K562 (cell line): ENCODE results near the gene FAM177B. TPM values are rescaled to one million over a fixed set of nuclear protein-coding genes. Genes with fewer than 3 reads are reported as not detected.

Experiments
- ARHGAP35 ChIP-seq: fragments of 450-650 bp; IDR thresholded peaks from 2 replicates; pipeline ENCODE4 v1.6.1; 2018; ENCODE audit not compliant: partially characterized antibody
- GABPB2 ChIP-seq: fragments of 250-450 bp; sonication (Bioruptor Pico); conservative IDR thresholded peaks from 2 replicates; pipeline ENCODE4 v1.5.1; 2021; ENCODE audit warnings: mild to moderate bottlenecking
- HDAC3 ChIP-seq: fragments of 450-650 bp; IDR thresholded peaks from 2 replicates; pipeline ENCODE4 v1.6.1; 2018; ENCODE audit warnings: borderline replicate concordance, mild to moderate bottlenecking, moderate library complexity; ENCODE audit not compliant: partially characterized antibody
- IFI16 ChIP-seq: fragments of 250-450 bp; sonication (Bioruptor Pico); IDR thresholded peaks from 2 replicates; pipeline ENCODE4 v2.1.2; 2022; ENCODE audit warnings: mild to moderate bottlenecking, inconsistent platforms
- RBBP5 ChIP-seq: fragments of 200-600 bp; sonication (generic); IDR thresholded peaks from 2 replicates; pipeline ENCODE4 v1.6.1; 2012; ENCODE audit warnings: borderline replicate concordance, mild to moderate bottlenecking, low read length, control low read depth, inconsistent platforms; ENCODE audit not compliant: insufficient read depth, poor library complexity, severe bottlenecking
- ZKSCAN1 ChIP-seq: fragments of 150-350 bp; IDR thresholded peaks from 2 replicates; pipeline ENCODE4 v1.6.1; 2016; ENCODE audit warnings: low read depth, low read length
- ZNF124 ChIP-seq: sonication (generic); formaldehyde crosslinking; IDR thresholded peaks from 2 replicates; pipeline ENCODE4 v1.8.1; 2022; ENCODE audit warnings: missing genetic modification reagents
- ZNF717 ChIP-seq: fragments of 250-450 bp; sonication (Bioruptor Pico); IDR thresholded peaks from 2 replicates; pipeline ENCODE4 v1.5.0; 2021
- polyA plus RNA-seq, 8 experiments: library from polyadenylated mRNA; depleted of rRNA in 4 of 8; stranded (reverse) in 5 of 8; unstranded in 3 of 8; fragments of >200 nt; fragmentation: Nextera tagmentation in 2 of 8; fragmentation: Illumina TruSeq in 1 of 8; extraction: Ambion mirVana in 2 of 8; extraction: Trizol in 1 of 8; gene quantifications; 2 replicates each; pipeline versions ENCODE4 v1.2.1 to v1.2.3, GENCODE V29; 2011 to 2014; ENCODE audit warnings: inconsistent platforms in 1 of 8, missing spikeins in 1 of 8
- total RNA-seq, 7 experiments: library from RNA; depleted of rRNA in 6 of 7; stranded (reverse); fragments of >200 nt in 6 of 7; fragmentation: Illumina TruSeq in 2 of 7; extraction: Trizol in 2 of 7; gene quantifications; 2 replicates each; pipeline versions ENCODE4 v1.2.1 to v1.2.3, GENCODE V29; 2011 to 2021; ENCODE audit warnings: low replicate concordance in 1 of 7
- TF ChIP-seq, protein P1 (sequence below), 2 experiments: fragments of 450-650 bp in 1 of 2; sonication (generic) in 1 of 2; formaldehyde crosslinking in 1 of 2; IDR thresholded peaks in 1 of 2; conservative IDR thresholded peaks in 1 of 2; 2 replicates each; pipeline versions ENCODE4 v1.6.1 to v1.8.1; 2016 to 2023; ENCODE audit warnings: mild to moderate bottlenecking in 2 of 2, moderate library complexity in 2 of 2, inconsistent platforms in 1 of 2, missing genetic modification reagents in 1 of 2
- TF ChIP-seq, protein P2 (sequence below): fragments of 250-450 bp; sonication (Bioruptor Pico); IDR thresholded peaks from 2 replicates; pipeline ENCODE4 v1.9.0; 2021; ENCODE audit warnings: mild to moderate bottlenecking, inconsistent platforms
- TF ChIP-seq, protein P3 (sequence below): fragments of 200-600 bp; sonication (generic); IDR thresholded peaks from one replicate; pipeline ENCODE4 v1.6.1; 2012; ENCODE audit warnings: mild to moderate bottlenecking, low read depth, low read length, inconsistent platforms

Gene FAM177B
- total and polyA plus RNA-seq, 9 of the 15 experiments (the other 6 are each of a cell fraction or from before 2014, with no cell fraction given) = not detected

DNA sequence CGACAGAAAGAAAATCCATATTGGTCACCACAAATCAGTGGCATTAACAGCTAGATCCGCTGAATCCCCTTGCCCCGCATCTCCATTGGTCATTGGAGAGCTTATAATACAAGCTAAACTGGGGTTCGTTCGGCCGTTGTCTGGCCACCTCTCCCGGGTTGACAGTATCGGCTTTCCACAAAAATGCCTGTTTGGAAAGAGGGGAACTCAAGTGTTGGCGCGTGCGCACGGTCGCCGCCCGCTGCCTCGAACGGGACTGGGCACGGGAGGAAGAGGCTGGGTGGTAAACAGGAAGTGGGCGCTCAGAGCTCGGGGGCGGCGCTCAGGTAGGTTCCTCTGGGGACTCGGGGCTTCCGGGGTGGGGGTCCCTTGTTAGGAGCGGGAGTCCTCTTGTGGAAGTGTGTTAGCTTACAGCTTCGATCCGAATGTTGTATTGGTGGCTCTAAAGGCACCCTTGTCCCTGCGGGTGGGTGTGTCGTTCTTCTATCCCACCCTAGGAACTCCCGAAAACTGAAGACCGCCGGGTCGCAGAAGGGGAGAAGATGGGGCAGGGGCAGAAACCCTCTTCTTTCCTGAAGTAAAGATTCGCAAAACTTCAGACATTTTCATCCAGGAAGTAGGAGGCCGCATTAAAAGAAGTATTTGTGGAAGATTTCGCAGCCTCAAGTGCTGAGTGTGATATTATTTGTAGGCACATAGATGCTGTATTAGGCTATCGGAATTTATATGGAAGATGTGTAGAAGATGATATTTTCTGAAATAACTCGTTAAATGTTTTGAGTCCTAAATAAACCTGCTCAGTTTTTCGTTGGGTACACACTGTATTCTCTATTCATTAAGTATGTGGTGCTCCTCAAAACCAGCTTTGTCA is 23.7 kb upstream of the FAM177B start (continued):
- no peak for TF ChIP-seq ZNF717 (CRISPR knock-in tag)
- TF ChIP-seq, protein P1, sequence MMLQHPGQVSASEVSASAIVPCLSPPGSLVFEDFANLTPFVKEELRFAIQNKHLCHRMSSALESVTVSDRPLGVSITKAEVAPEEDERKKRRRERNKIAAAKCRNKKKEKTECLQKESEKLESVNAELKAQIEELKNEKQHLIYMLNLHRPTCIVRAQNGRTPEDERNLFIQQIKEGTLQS (IDR thresholded peaks at IDR 0.05) = no peak
- TF ChIP-seq, protein P1 (CRISPR knock-in tag; conservative IDR thresholded peaks at IDR 0.05) = no peak
- TF ChIP-seq IFI16 (CRISPR knock-in tag) = no peak
- no peak for TF ChIP-seq ARHGAP35
- TF ChIP-seq ZNF124 (CRISPR knock-in tag) = no peak
- 0 out of 2 replicates have a peak, but pooled peaks have one; percentile 61 for TF ChIP-seq ZKSCAN1
- peak; percentile 22 for TF ChIP-seq RBBP5
- peak; percentile 10 for TF ChIP-seq HDAC3
- TF ChIP-seq, protein P2, sequence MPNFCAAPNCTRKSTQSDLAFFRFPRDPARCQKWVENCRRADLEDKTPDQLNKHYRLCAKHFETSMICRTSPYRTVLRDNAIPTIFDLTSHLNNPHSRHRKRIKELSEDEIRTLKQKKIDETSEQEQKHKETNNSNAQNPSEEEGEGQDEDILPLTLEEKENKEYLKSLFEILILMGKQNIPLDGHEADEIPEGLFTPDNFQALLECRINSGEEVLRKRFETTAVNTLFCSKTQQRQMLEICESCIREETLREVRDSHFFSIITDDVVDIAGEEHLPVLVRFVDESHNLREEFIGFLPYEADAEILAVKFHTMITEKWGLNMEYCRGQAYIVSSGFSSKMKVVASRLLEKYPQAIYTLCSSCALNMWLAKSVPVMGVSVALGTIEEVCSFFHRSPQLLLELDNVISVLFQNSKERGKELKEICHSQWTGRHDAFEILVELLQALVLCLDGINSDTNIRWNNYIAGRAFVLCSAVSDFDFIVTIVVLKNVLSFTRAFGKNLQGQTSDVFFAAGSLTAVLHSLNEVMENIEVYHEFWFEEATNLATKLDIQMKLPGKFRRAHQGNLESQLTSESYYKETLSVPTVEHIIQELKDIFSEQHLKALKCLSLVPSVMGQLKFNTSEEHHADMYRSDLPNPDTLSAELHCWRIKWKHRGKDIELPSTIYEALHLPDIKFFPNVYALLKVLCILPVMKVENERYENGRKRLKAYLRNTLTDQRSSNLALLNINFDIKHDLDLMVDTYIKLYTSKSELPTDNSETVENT = no peak
- no peak for TF ChIP-seq GABPB2 (CRISPR knock-in tag)
- TF ChIP-seq, protein P3, sequence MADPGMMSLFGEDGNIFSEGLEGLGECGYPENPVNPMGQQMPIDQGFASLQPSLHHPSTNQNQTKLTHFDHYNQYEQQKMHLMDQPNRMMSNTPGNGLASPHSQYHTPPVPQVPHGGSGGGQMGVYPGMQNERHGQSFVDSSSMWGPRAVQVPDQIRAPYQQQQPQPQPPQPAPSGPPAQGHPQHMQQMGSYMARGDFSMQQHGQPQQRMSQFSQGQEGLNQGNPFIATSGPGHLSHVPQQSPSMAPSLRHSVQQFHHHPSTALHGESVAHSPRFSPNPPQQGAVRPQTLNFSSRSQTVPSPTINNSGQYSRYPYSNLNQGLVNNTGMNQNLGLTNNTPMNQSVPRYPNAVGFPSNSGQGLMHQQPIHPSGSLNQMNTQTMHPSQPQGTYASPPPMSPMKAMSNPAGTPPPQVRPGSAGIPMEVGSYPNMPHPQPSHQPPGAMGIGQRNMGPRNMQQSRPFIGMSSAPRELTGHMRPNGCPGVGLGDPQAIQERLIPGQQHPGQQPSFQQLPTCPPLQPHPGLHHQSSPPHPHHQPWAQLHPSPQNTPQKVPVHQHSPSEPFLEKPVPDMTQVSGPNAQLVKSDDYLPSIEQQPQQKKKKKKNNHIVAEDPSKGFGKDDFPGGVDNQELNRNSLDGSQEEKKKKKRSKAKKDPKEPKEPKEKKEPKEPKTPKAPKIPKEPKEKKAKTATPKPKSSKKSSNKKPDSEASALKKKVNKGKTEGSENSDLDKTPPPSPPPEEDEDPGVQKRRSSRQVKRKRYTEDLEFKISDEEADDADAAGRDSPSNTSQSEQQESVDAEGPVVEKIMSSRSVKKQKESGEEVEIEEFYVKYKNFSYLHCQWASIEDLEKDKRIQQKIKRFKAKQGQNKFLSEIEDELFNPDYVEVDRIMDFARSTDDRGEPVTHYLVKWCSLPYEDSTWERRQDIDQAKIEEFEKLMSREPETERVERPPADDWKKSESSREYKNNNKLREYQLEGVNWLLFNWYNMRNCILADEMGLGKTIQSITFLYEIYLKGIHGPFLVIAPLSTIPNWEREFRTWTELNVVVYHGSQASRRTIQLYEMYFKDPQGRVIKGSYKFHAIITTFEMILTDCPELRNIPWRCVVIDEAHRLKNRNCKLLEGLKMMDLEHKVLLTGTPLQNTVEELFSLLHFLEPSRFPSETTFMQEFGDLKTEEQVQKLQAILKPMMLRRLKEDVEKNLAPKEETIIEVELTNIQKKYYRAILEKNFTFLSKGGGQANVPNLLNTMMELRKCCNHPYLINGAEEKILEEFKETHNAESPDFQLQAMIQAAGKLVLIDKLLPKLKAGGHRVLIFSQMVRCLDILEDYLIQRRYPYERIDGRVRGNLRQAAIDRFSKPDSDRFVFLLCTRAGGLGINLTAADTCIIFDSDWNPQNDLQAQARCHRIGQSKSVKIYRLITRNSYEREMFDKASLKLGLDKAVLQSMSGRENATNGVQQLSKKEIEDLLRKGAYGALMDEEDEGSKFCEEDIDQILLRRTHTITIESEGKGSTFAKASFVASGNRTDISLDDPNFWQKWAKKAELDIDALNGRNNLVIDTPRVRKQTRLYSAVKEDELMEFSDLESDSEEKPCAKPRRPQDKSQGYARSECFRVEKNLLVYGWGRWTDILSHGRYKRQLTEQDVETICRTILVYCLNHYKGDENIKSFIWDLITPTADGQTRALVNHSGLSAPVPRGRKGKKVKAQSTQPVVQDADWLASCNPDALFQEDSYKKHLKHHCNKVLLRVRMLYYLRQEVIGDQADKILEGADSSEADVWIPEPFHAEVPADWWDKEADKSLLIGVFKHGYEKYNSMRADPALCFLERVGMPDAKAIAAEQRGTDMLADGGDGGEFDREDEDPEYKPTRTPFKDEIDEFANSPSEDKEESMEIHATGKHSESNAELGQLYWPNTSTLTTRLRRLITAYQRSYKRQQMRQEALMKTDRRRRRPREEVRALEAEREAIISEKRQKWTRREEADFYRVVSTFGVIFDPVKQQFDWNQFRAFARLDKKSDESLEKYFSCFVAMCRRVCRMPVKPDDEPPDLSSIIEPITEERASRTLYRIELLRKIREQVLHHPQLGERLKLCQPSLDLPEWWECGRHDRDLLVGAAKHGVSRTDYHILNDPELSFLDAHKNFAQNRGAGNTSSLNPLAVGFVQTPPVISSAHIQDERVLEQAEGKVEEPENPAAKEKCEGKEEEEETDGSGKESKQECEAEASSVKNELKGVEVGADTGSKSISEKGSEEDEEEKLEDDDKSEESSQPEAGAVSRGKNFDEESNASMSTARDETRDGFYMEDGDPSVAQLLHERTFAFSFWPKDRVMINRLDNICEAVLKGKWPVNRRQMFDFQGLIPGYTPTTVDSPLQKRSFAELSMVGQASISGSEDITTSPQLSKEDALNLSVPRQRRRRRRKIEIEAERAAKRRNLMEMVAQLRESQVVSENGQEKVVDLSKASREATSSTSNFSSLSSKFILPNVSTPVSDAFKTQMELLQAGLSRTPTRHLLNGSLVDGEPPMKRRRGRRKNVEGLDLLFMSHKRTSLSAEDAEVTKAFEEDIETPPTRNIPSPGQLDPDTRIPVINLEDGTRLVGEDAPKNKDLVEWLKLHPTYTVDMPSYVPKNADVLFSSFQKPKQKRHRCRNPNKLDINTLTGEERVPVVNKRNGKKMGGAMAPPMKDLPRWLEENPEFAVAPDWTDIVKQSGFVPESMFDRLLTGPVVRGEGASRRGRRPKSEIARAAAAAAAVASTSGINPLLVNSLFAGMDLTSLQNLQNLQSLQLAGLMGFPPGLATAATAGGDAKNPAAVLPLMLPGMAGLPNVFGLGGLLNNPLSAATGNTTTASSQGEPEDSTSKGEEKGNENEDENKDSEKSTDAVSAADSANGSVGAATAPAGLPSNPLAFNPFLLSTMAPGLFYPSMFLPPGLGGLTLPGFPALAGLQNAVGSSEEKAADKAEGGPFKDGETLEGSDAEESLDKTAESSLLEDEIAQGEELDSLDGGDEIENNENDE = no peak
